Heart left ventricle (tissue), 16 donors: ENCODE results near the gene SDHB. TPM values are rescaled to one million over a fixed set of nuclear protein-coding genes. Genes with fewer than 3 reads are reported as not detected.

Source experiments
- ATAC-seq, 4 donors: fragments of 200-7000 bp; cut with Tn5 transposase; one replicate each; pipeline ENCODE4 v1.9.1; 2020 to 2022; ENCODE audit warnings: moderate library complexity in 4 of 4, mild to moderate bottlenecking in 3 of 4, moderate number of reproducible peaks in 1 of 4
- DNase-seq, 5 donors: peaks; one replicate each; pipeline ENCODE4 v3.0.0-alpha.2; 2020
- H3K27ac ChIP-seq, 12 donors: fragments of 200-600 bp; sonication (generic) in 4 of 12; one replicate each; pipeline versions ENCODE4 v1.5.0 to v1.8.0; 2016 to 2022; ENCODE audit warnings: mild to moderate bottlenecking in 2 of 12
- H3K27me3 ChIP-seq, 9 donors: fragments of 200-600 bp; sonication (generic) in 2 of 9; one replicate each; pipeline versions ENCODE4 v1.5.1 to v1.8.0; 2016 to 2022; ENCODE audit warnings: mild to moderate bottlenecking in 3 of 9
- H3K36me3 ChIP-seq, 9 donors: fragments of 200-600 bp; sonication (generic) in 2 of 9; one replicate each; pipeline versions ENCODE4 v1.5.0 to v1.8.0; 2018 to 2022; ENCODE audit warnings: mild to moderate bottlenecking in 2 of 9
- H3K4me1 ChIP-seq, 12 donors: fragments of 200-600 bp; sonication (generic) in 4 of 12; one replicate each; pipeline versions ENCODE4 v1.5.0 to v1.8.0; 2016 to 2022; ENCODE audit warnings: mild to moderate bottlenecking in 3 of 12
- H3K4me3 ChIP-seq, 12 donors: fragments of 200-600 bp; sonication (generic) in 4 of 12; one replicate each; pipeline versions ENCODE4 v1.5.0 to v1.8.0; 2017 to 2022; ENCODE audit warnings: mild to moderate bottlenecking in 9 of 12, moderate library complexity in 4 of 12
- H3K9me3 ChIP-seq, 12 donors: fragments of 200-600 bp; sonication (generic) in 4 of 12; one replicate each; pipeline versions ENCODE4 v1.5.0 to v1.8.0; 2016 to 2022; ENCODE audit warnings: mild to moderate bottlenecking in 1 of 12
- POLR2A ChIP-seq, 2 donors: fragments of 450-650 bp; IDR thresholded peaks; one replicate each; pipeline ENCODE4 v1.6.1; 2017; ENCODE audit warnings: antibody characterized with exemption in 2 of 2, mild to moderate bottlenecking in 2 of 2, moderate library complexity in 2 of 2
- WGBS, 4 donors: extraction: QIAGEN DNeasy Blood & Tissue Kit in 2 of 4; methylation state at CpG; one replicate each; pipeline versions ENCODE4 v1.1.5 to v1.1.7; 2013 to 2018; 5-methylcytosine and 5-hydroxymethylcytosine counted together
- intact Hi-C, 10 donors: fragments of 100-400 bp; cut with DNase I; formaldehyde crosslinking; loops; one replicate each; pipeline versions ENCODE4 v1.11.1 to v1.14.2; 2022
- polyA plus RNA-seq, 2 donors: library from polyadenylated mRNA; stranded (reverse); fragments of 200-250 nt; gene quantifications; one replicate each; pipeline ENCODE4 v1.2.3, GENCODE V29; 2013
- total RNA-seq, 9 donors: library from RNA; depleted of rRNA in 2 of 9; stranded (reverse); fragments of >200 nt in 2 of 9; fragmentation: NEBNext Ultra II Directional in 3 of 9; extraction: Animal tissue kit (Norgen Biotek cat#: 25700) in 3 of 9; gene quantifications; one replicate each; pipeline versions ENCODE4 v1.1.0 to v1.2.4, GENCODE V29; 2016 to 2023
- TF ChIP-seq, protein P1 (sequence below), 12 donors: fragments of 200-600 bp; sonication (generic) in 4 of 12; IDR thresholded peaks; one replicate each; pipeline versions ENCODE4 v1.5.0 to v1.8.0; 2018 to 2022; ENCODE audit warnings: antibody characterized with exemption in 12 of 12, mild to moderate bottlenecking in 5 of 12
- donor health status: ischemic (EF 13 %, LVEDD 7.1; RV severe dilation, severe dysfunction).
- donor health status: healthy with polysubstance abuse.
- donor health status: DM: no; HTN: yes; CAD: no.
- donor health status: DM: no; HTN: no; CAD: no.
- donor health status: ischemic (EF 25% LVEDD 6.9; RV normal size, moderate dysfunction).
- donor health status: ischemic (EF 25% LVEDD 5.7; RV mildly dilated, moderate dysfunction).
- donor health status: healthy.
- donor health status: DM: yes; HTN: yes; CAD: no.
- donor health status: ischemic (EF 35%, LVEDD 5.7; RV mildly dilated, moderate dysfunction).
- donor health status: nonischemic (EF 11% LVEDD 7.7; RV severe dilation, severe dysfunction).
- donor health status: DM: yes; HTN: yes; CAD: no.
- donor health status: PGD.
- donor health status: ischemic (EF 29% LVEDD 5.4; RV normal size, mild dysfunction).
- donor health status: nonischemic (EF 23%, LVEDD 6.1; RV moderate dilation, normal function).

Gene SDHB
- total and polyA plus RNA-seq, 11 donors: 174 to 617 (median 341) TPM

DNA sequence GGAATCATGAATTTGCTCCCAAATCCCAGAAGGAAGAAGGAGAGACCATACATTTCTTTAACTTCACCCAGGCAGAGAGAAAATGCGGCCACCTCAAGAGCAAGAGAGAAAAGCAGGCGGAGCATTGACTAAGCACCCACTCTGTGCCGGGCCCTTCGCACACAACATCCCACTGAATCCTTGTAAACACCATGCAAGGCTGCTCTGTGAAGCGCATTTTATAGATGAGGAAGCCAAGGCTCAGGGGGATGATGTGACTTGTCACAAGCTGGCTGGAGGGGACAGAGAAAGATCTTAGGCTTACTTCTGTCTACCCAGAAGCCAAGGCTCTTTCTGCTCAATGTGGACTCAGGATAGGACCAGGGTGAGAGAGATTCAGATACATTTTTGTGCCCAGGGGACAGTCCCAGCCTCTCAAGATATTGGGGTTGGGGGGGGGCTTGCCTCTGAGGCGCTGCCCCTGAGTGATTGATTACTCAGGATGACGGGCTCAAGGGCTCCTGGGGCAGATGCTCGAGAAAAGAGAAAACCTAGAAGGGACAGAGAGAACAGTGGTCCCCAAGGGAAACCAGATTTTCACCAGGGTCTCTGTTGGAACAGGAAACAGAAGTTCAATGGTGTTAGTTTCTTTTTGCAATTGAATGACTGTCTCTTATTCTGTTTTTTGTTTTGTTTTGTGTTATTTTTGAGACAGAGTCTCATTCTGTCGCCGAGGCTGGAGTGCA is 45.9 kb upstream of the SDHB start:
- no peaks in the 10 kb centered on the region for H3K36me3 ChIP-seq
- ATAC-seq (no peak), DNase-seq (no peak)
- 74 to 81% (median 78%) methylated on average over 10 of the region's 10 CpGs for WGBS, 4 donors
- TF ChIP-seq POLR2A (IDR thresholded peaks at IDR 0.05): no peak
- TF ChIP-seq, protein P1, sequence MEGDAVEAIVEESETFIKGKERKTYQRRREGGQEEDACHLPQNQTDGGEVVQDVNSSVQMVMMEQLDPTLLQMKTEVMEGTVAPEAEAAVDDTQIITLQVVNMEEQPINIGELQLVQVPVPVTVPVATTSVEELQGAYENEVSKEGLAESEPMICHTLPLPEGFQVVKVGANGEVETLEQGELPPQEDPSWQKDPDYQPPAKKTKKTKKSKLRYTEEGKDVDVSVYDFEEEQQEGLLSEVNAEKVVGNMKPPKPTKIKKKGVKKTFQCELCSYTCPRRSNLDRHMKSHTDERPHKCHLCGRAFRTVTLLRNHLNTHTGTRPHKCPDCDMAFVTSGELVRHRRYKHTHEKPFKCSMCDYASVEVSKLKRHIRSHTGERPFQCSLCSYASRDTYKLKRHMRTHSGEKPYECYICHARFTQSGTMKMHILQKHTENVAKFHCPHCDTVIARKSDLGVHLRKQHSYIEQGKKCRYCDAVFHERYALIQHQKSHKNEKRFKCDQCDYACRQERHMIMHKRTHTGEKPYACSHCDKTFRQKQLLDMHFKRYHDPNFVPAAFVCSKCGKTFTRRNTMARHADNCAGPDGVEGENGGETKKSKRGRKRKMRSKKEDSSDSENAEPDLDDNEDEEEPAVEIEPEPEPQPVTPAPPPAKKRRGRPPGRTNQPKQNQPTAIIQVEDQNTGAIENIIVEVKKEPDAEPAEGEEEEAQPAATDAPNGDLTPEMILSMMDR (IDR thresholded peaks at IDR 0.05): no peak
- H3K4me3 ChIP-seq: no peak overlapping the region
- H3K27me3 ChIP-seq: no peaks in the 10 kb centered on the region
- intact Hi-C loops: no loop called here
- no peak overlapping the region for H3K27ac ChIP-seq
- H3K9me3 ChIP-seq: no peaks in the 10 kb centered on the region
- peaks cover 0 to 13% (median 0%) of the 10 kb centered on the region in 12 donors for H3K4me1 ChIP-seq

DNA sequence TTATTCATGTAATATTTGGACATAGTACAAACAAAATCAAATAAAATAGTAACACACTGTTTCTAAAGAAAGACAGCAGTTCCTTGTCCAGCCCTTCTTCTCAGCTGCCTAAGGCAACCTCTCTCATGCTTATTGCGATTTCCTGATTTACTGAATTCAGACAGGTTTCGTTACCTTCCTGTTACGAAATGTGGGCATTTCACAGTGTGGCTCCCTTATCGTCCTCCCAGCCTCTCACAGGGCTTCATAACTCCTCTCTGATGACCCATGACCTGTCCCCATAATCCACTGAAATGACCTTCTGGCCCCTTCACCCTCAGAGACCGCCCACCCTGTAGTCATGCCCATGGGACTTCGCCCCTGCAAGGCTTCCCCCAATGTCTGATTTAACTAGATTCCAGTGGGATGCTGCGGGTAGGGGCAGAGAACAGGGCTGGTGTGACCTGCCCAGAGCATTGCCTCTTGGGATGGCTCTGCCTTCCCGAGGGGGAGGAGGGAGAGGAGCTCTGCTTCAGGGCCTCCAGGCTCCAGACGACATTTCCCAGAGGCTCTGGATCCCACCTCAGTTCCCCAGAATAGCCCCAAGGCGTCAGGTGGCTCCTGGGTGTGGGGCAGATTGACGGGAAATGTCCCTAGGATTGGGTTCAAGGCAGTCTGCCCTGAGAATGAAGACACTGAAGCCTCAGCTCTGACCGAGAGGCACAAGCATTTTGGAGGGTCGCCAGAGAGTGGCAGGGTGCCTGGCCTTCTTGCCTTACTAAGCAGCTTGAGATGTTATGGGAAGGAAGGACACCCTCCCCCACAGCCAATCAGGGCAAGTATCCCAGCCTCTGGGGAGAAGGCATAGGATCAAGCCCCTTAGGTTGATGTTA is 44.9 kb upstream of the SDHB start:
- H3K4me3 ChIP-seq: no peak overlapping the region
- H3K36me3 ChIP-seq: no peaks in the 10 kb centered on the region
- H3K4me1 ChIP-seq: peaks cover 0 to 13% (median 0%) of the 10 kb centered on the region in 12 donors
- intact Hi-C loops: no loop called here
- H3K9me3 ChIP-seq: no peaks in the 10 kb centered on the region
- DNase-seq (no peak), ATAC-seq (peak in 3 of 4 donors; percentile 28 to 41 (median 31))
- WGBS, 4 donors: 50 to 62% (median 58%) methylated on average over 12 to 13 of the region's 13 CpGs
- peak overlapping the region in 2 of 12 donors; percentile 13 to 44 for H3K27ac ChIP-seq
- H3K27me3 ChIP-seq: no peaks in the 10 kb centered on the region
- TF ChIP-seq, protein P1 (IDR thresholded peaks at IDR 0.05): no peak
- TF ChIP-seq POLR2A (IDR thresholded peaks at IDR 0.05): no peak

GRCh38 chr1:17097787-17098186 is 44.0 kb upstream of the SDHB start:
- Histone ChIP-seq H3K4me3 (no peak overlapping the region), H3K4me1 (peaks cover 0 to 13% (median 0%) of the 10 kb centered on the region in 12 donors), H3K9me3 (peaks cover 0 to 6% (median 0%) of the 10 kb centered on the region in 12 donors), H3K27me3 (no peaks in the 10 kb centered on the region), H3K27ac (peak overlapping the region in 1 of 12 donors; percentile 44), H3K36me3 (no peaks in the 10 kb centered on the region)
- intact Hi-C loops: no loop called here
- no peak for ATAC-seq
- WGBS, 4 donors: 43 to 63% (median 53%) methylated on average over 8 to 14 of the region's 14 CpGs
- TF ChIP-seq POLR2A (IDR thresholded peaks at IDR 0.05): no peak
- TF ChIP-seq, protein P1 (IDR thresholded peaks at IDR 0.05): no peak
- DNase-seq: no peak

DNA sequence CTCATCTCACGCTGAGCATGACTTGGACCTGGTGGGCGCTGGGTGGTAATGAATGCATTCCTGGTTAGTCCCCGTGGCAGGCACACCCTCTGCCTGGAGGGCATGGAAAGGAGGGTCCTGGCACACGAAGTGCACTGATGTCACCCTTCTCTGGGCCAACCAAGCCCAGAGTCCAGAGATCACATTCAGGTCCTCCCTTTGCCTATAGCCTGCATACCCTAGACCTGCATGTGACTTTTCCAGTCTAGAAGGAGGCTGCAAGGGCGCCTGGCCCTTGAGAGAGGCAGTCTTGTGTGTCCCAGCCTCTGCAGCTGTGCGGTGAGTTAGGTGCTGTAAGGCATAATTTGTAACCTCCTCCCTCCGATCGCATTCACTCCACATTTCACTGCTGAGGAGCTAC is 43.3 kb upstream of the SDHB start:
- WGBS, 4 donors: 83 to 87% (median 84%) methylated on average over 7 to 8 of the region's 8 CpGs
- ATAC-seq (no peak), DNase-seq (no peak)
- Histone ChIP-seq H3K4me1 (peaks cover 0 to 13% (median 0%) of the 10 kb centered on the region in 12 donors), H3K36me3 (no peaks in the 10 kb centered on the region), H3K4me3 (no peak overlapping the region), H3K27ac (no peak overlapping the region), H3K27me3 (no peaks in the 10 kb centered on the region), H3K9me3 (peaks cover 0 to 9% (median 0%) of the 10 kb centered on the region in 12 donors)
- no peak for TF ChIP-seq POLR2A (IDR thresholded peaks at IDR 0.05)
- TF ChIP-seq, protein P1 (IDR thresholded peaks at IDR 0.05): no peak
- intact Hi-C loops: no loop called here
